HEK293 (cell line): ENCODE results near the gene VRK3.
A peak's percentile ranks its signal among the peaks of the same experiment; 100 is the strongest.

Source experiments
- CTCF ChIA-PET: fragments of 350-600 bp; formaldehyde crosslinking; extraction: SDS; loops from one replicate; lab custom pipeline; 2021; ENCODE audit warnings: antibody characterized with exemption; lab: Yijun Ruan, JAX
- POLR2A ChIA-PET: fragments of 300-600 bp; formaldehyde crosslinking; extraction: SDS; loops from one replicate; lab custom pipeline; 2020; ENCODE audit warnings: antibody characterized with exemption, inconsistent platforms; lab: Yijun Ruan, JAX
- H3K27ac ChIP-seq: fragments of 200-500 bp; sonication (Bioruptor generic); 2 replicates; pipeline ENCODE4 v1.5.1; 2014; ENCODE audit warnings: low read depth, low read length, control low read depth, inconsistent platforms; ENCODE audit errors: extremely low read depth
- H3K36me3 ChIP-seq, 2 experiments: fragments of 200-500 bp in 1 of 2; sonication (Bioruptor generic) in 1 of 2; 1 replicate in 1 of 2; 2 replicates in 1 of 2; pipeline ENCODE4 v1.5.1; 2014 to 2017; ENCODE audit warnings: inconsistent platforms in 2 of 2, low read length in 2 of 2; ENCODE audit not compliant: control insufficient read depth in 2 of 2, insufficient read depth in 1 of 2
- H3K4me1 ChIP-seq: fragments of 200-500 bp; sonication (Bioruptor generic); 2 replicates; pipeline ENCODE4 v1.5.1; 2014; ENCODE audit warnings: mild to moderate bottlenecking, low read length, inconsistent platforms; ENCODE audit not compliant: control insufficient read depth, insufficient read depth
- H3K4me3 ChIP-seq: 2 replicates; pipeline ENCODE4 v1.5.1; 2011; ENCODE audit warnings: low read depth, mild to moderate bottlenecking, control low read depth, low read length, moderate library complexity
- H3K9me3 ChIP-seq: fragments of 200-500 bp; sonication (Bioruptor generic); 2 replicates; pipeline ENCODE4 v1.5.1; 2014; ENCODE audit warnings: low read depth, low read length, inconsistent platforms; ENCODE audit not compliant: control insufficient read depth, insufficient read depth
- FEZF1 ChIP-seq: fragments of 450-650 bp; formaldehyde crosslinking; IDR thresholded peaks from 2 replicates; pipeline ENCODE4 v1.5.1; 2016; ENCODE audit warnings: missing biosample characterization, missing genetic modification characterization
- KLF1 ChIP-seq: fragments of 450-650 bp; formaldehyde crosslinking; IDR thresholded peaks from 2 replicates; pipeline ENCODE4 v1.5.1; 2016; ENCODE audit warnings: missing biosample characterization, missing genetic modification characterization
- SALL2 ChIP-seq: fragments of 450-650 bp; formaldehyde crosslinking; IDR thresholded peaks from 2 replicates; pipeline ENCODE4 v1.5.0; 2017; ENCODE audit warnings: missing biosample characterization, mild to moderate bottlenecking, missing genetic modification characterization, borderline replicate concordance
- SETDB1 ChIP-seq: IDR thresholded peaks from one replicate; pipeline ENCODE4 v1.6.1; 2017; ENCODE audit warnings: mild to moderate bottlenecking, low read length, moderate library complexity, mixed read lengths; ENCODE audit not compliant: insufficient read length
- ZNF121 ChIP-seq: fragments of 450-650 bp; formaldehyde crosslinking; IDR thresholded peaks from 2 replicates; pipeline ENCODE4 v1.5.1; 2016; ENCODE audit warnings: missing biosample characterization, missing genetic modification characterization
- ZNF16 ChIP-seq: fragments of 450-650 bp; formaldehyde crosslinking; IDR thresholded peaks from 2 replicates; pipeline ENCODE4 v1.5.1; 2016; ENCODE audit warnings: low read depth, missing biosample characterization, missing genetic modification characterization
- ZNF530 ChIP-seq: fragments of 450-650 bp; formaldehyde crosslinking; IDR thresholded peaks from 2 replicates; pipeline ENCODE4 v1.5.1; 2016; ENCODE audit warnings: low read depth, missing biosample characterization, missing genetic modification characterization
- ZNF558 ChIP-seq: fragments of 450-650 bp; formaldehyde crosslinking; IDR thresholded peaks from 2 replicates; pipeline ENCODE4 v1.5.1; 2016; ENCODE audit warnings: missing biosample characterization, missing genetic modification characterization
- ZNF585B ChIP-seq: fragments of 450-650 bp; formaldehyde crosslinking; IDR thresholded peaks from 2 replicates; pipeline ENCODE4 v1.5.1; 2016; ENCODE audit warnings: missing biosample characterization, missing genetic modification characterization
- ZNF624 ChIP-seq: fragments of 450-650 bp; formaldehyde crosslinking; IDR thresholded peaks from 2 replicates; pipeline ENCODE4 v1.5.1; 2017; ENCODE audit warnings: missing biosample characterization, missing genetic modification characterization
- ZNF76 ChIP-seq: fragments of 450-650 bp; formaldehyde crosslinking; IDR thresholded peaks from 2 replicates; pipeline ENCODE4; 2016; ENCODE audit warnings: low read depth, missing biosample characterization, missing genetic modification characterization, borderline replicate concordance
- ZNF843 ChIP-seq: fragments of 450-650 bp; formaldehyde crosslinking; IDR thresholded peaks from 2 replicates; pipeline ENCODE4 v1.5.1; 2016; ENCODE audit warnings: missing biosample characterization, missing genetic modification characterization
- TF ChIP-seq, protein P1 (sequence below): fragments of 450-650 bp; formaldehyde crosslinking; IDR thresholded peaks from 2 replicates; pipeline ENCODE4 v1.5.1; 2016; ENCODE audit warnings: missing biosample characterization, missing genetic modification characterization
- TF ChIP-seq, protein P2 (sequence below): fragments of 450-650 bp; IDR thresholded peaks from 2 replicates; pipeline ENCODE4 v1.5.1; 2018; ENCODE audit warnings: missing biosample characterization, mild to moderate bottlenecking, missing genetic modification characterization
- TF ChIP-seq, protein P3 (sequence below): fragments of 450-650 bp; formaldehyde crosslinking; conservative IDR thresholded peaks from 2 replicates; pipeline ENCODE4 v1.5.1; 2016; ENCODE audit warnings: low read depth, missing biosample characterization, missing genetic modification characterization
- TF ChIP-seq, protein P4 (sequence below): fragments of 450-650 bp; formaldehyde crosslinking; IDR thresholded peaks from 2 replicates; pipeline ENCODE4 v1.5.1; 2017; ENCODE audit warnings: missing biosample characterization, missing genetic modification characterization
- TF ChIP-seq, protein P5 (sequence below): fragments of 450-650 bp; formaldehyde crosslinking; IDR thresholded peaks from 2 replicates; pipeline ENCODE4 v1.5.1; 2016; ENCODE audit warnings: missing biosample characterization, missing genetic modification characterization, low read depth
- TF ChIP-seq, protein P6 (sequence below): fragments of 450-650 bp; formaldehyde crosslinking; IDR thresholded peaks from 2 replicates; pipeline ENCODE4 v1.5.1; 2016; ENCODE audit warnings: missing biosample characterization, missing genetic modification characterization
- TF ChIP-seq, protein P7 (sequence below): fragments of 450-650 bp; formaldehyde crosslinking; IDR thresholded peaks from 2 replicates; pipeline ENCODE4 v1.5.0; 2017; ENCODE audit warnings: missing biosample characterization, missing genetic modification characterization, borderline replicate concordance

VRK3 gene

DNA sequence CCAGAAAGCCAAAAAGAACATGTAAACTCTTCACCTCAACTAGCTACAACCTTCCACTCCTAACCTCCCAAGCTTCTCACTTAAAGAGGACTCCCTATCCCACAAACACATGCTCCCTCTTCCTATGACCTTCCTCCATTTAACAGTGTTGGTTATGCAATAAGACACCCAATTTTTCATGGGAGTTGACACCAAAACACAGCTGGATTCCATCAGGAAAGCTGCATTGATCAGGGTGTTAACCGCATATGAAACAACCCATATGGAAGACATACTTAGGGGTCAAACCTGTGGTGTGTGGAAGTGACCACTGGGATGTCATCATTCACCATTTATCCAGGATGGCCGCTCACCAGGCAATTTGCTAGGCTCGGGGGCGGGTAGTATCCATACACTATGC lies 22.5 kb upstream of the VRK3 start (continued):
- TF ChIP-seq, protein P1, sequence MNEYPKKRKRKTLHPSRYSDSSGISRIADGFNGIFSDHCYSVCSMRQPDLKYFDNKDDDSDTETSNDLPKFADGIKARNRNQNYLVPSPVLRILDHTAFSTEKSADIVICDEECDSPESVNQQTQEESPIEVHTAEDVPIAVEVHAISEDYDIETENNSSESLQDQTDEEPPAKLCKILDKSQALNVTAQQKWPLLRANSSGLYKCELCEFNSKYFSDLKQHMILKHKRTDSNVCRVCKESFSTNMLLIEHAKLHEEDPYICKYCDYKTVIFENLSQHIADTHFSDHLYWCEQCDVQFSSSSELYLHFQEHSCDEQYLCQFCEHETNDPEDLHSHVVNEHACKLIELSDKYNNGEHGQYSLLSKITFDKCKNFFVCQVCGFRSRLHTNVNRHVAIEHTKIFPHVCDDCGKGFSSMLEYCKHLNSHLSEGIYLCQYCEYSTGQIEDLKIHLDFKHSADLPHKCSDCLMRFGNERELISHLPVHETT = no peak
- TF ChIP-seq ZNF530 (tag by site-specific recombination) = no peak
- TF ChIP-seq ZNF121 (tag by site-specific recombination) = no peak
- TF ChIP-seq ZNF16 (tag by site-specific recombination) = no peak
- TF ChIP-seq, protein P2, sequence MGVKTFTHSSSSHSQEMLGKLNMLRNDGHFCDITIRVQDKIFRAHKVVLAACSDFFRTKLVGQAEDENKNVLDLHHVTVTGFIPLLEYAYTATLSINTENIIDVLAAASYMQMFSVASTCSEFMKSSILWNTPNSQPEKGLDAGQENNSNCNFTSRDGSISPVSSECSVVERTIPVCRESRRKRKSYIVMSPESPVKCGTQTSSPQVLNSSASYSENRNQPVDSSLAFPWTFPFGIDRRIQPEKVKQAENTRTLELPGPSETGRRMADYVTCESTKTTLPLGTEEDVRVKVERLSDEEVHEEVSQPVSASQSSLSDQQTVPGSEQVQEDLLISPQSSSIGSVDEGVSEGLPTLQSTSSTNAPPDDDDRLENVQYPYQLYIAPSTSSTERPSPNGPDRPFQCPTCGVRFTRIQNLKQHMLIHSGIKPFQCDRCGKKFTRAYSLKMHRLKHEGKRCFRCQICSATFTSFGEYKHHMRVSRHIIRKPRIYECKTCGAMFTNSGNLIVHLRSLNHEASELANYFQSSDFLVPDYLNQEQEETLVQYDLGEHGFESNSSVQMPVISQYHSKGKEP = no peak
- no peak for TF ChIP-seq KLF1
- TF ChIP-seq ZNF558 (tag by site-specific recombination) = no peak
- TF ChIP-seq ZNF76 (tag by site-specific recombination) = no peak
- TF ChIP-seq, protein P3, sequence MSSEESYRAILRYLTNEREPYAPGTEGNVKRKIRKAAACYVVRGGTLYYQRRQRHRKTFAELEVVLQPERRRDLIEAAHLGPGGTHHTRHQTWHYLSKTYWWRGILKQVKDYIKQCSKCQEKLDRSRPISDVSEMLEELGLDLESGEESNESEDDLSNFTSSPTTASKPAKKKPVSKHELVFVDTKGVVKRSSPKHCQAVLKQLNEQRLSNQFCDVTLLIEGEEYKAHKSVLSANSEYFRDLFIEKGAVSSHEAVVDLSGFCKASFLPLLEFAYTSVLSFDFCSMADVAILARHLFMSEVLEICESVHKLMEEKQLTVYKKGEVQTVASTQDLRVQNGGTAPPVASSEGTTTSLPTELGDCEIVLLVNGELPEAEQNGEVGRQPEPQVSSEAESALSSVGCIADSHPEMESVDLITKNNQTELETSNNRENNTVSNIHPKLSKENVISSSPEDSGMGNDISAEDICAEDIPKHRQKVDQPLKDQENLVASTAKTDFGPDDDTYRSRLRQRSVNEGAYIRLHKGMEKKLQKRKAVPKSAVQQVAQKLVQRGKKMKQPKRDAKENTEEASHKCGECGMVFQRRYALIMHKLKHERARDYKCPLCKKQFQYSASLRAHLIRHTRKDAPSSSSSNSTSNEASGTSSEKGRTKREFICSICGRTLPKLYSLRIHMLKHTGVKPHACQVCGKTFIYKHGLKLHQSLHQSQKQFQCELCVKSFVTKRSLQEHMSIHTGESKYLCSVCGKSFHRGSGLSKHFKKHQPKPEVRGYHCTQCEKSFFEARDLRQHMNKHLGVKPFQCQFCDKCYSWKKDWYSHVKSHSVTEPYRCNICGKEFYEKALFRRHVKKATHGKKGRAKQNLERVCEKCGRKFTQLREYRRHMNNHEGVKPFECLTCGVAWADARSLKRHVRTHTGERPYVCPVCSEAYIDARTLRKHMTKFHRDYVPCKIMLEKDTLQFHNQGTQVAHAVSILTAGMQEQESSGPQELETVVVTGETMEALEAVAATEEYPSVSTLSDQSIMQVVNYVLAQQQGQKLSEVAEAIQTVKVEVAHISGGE (tag by site-specific recombination) = no peak
- no peak for TF ChIP-seq ZNF624 (tag by site-specific recombination)
- no peak for TF ChIP-seq FEZF1
- no peak for TF ChIP-seq SALL2 (tag by site-specific recombination)
- TF ChIP-seq, protein P4, sequence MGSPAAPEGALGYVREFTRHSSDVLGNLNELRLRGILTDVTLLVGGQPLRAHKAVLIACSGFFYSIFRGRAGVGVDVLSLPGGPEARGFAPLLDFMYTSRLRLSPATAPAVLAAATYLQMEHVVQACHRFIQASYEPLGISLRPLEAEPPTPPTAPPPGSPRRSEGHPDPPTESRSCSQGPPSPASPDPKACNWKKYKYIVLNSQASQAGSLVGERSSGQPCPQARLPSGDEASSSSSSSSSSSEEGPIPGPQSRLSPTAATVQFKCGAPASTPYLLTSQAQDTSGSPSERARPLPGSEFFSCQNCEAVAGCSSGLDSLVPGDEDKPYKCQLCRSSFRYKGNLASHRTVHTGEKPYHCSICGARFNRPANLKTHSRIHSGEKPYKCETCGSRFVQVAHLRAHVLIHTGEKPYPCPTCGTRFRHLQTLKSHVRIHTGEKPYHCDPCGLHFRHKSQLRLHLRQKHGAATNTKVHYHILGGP (tag by site-specific recombination) = no peak

DNA sequence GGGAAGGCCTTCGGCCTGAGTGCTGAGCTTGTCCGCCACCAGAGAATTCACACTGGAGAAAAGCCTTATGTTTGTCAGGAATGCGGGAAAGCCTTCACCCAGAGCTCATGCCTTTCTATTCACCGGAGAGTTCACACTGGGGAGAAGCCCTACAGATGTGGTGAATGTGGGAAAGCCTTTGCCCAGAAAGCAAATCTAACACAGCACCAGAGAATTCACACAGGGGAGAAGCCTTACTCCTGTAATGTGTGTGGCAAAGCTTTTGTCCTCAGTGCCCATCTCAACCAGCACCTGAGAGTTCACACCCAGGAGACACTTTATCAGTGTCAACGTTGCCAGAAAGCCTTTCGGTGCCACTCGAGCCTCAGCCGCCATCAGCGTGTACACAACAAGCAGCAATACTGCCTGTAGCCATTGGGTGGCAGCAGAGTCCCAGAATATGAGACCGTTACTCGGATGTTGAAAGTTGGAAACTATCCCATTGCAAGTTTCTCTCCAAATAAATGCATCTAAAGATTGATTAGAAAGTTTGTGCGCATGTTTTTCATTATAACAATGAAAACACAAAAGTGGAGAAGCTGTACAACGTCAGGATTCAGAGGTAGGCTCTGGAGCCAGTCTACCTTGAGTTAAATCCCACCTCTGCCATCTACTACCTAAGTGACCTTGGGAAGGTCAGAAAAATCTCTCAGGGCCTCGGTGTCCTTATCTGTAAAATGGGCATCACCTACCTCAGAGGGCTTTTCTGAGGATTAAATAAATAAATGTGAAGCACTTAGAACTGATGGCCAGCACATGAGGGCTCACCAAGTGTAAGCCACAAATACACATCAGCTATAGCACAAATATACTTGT lies 21.7 kb upstream of the VRK3 start:
- no peaks in the 10 kb centered on the region for H3K9me3 ChIP-seq
- TF ChIP-seq, protein P5, sequence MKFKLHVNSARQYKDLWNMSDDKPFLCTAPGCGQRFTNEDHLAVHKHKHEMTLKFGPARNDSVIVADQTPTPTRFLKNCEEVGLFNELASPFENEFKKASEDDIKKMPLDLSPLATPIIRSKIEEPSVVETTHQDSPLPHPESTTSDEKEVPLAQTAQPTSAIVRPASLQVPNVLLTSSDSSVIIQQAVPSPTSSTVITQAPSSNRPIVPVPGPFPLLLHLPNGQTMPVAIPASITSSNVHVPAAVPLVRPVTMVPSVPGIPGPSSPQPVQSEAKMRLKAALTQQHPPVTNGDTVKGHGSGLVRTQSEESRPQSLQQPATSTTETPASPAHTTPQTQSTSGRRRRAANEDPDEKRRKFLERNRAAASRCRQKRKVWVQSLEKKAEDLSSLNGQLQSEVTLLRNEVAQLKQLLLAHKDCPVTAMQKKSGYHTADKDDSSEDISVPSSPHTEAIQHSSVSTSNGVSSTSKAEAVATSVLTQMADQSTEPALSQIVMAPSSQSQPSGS = no peak
- TF ChIP-seq SETDB1 = peak; percentile 91
- no peak for TF ChIP-seq ZNF843 (tag by site-specific recombination)
- TF ChIP-seq, protein P6, sequence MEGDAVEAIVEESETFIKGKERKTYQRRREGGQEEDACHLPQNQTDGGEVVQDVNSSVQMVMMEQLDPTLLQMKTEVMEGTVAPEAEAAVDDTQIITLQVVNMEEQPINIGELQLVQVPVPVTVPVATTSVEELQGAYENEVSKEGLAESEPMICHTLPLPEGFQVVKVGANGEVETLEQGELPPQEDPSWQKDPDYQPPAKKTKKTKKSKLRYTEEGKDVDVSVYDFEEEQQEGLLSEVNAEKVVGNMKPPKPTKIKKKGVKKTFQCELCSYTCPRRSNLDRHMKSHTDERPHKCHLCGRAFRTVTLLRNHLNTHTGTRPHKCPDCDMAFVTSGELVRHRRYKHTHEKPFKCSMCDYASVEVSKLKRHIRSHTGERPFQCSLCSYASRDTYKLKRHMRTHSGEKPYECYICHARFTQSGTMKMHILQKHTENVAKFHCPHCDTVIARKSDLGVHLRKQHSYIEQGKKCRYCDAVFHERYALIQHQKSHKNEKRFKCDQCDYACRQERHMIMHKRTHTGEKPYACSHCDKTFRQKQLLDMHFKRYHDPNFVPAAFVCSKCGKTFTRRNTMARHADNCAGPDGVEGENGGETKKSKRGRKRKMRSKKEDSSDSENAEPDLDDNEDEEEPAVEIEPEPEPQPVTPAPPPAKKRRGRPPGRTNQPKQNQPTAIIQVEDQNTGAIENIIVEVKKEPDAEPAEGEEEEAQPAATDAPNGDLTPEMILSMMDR (tag by site-specific recombination) = 0 out of 2 replicates have a peak, but pooled peaks have one; percentile 17
- TF ChIP-seq, protein P2 = peak; percentile 50; the same call in 1 of the 2 replicates
- TF ChIP-seq ZNF585B = no peak
- TF ChIP-seq ZNF558 (tag by site-specific recombination) = no peak
- TF ChIP-seq, protein P7, sequence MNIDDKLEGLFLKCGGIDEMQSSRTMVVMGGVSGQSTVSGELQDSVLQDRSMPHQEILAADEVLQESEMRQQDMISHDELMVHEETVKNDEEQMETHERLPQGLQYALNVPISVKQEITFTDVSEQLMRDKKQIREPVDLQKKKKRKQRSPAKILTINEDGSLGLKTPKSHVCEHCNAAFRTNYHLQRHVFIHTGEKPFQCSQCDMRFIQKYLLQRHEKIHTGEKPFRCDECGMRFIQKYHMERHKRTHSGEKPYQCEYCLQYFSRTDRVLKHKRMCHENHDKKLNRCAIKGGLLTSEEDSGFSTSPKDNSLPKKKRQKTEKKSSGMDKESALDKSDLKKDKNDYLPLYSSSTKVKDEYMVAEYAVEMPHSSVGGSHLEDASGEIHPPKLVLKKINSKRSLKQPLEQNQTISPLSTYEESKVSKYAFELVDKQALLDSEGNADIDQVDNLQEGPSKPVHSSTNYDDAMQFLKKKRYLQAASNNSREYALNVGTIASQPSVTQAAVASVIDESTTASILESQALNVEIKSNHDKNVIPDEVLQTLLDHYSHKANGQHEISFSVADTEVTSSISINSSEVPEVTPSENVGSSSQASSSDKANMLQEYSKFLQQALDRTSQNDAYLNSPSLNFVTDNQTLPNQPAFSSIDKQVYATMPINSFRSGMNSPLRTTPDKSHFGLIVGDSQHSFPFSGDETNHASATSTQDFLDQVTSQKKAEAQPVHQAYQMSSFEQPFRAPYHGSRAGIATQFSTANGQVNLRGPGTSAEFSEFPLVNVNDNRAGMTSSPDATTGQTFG (tag by site-specific recombination) = no peak

More for the DNA sequence above, 21.7 kb upstream of the VRK3 start:
- Histone ChIP-seq H3K4me3 (no peak overlapping the region), H3K27ac (no peak overlapping the region), H3K36me3 (peaks cover 7 to 65% of the 10 kb centered on the region in 2 experiments), H3K4me1 (no peaks in the 10 kb centered on the region)
- CTCF ChIA-PET = interaction anchor here (0.6 to 2.4 kb wide), 19 partner anchors 10 to 973 kb away, joined by 3 to 17 read pairs (median 4); no protein-coding TSS in a partner anchor
- POLR2A ChIA-PET = no interaction called here
